Mesenchymal stem cell (in vitro differentiated cells and primary cell): ENCODE data around the gene CNGA1.

ENCODE experiments used
- DNase-seq: peaks from one replicate; pipeline ENCODE4 v3.0.0-alpha.2; 2013
- H2AFZ ChIP-seq: one replicate; pipeline ENCODE4 v1.6.1; 2013; ENCODE audit warnings: low read depth, mild to moderate bottlenecking, control low read depth, inconsistent platforms, low read length, moderate library complexity
- H2AK5ac ChIP-seq: 2 replicates; pipeline ENCODE4 v1.6.1; 2013; ENCODE audit warnings: low read length, moderate library complexity, mild to moderate bottlenecking, inconsistent platforms; ENCODE audit not compliant: severe bottlenecking
- H2BK120ac ChIP-seq: one replicate; pipeline ENCODE4 v1.6.1; 2013; ENCODE audit warnings: low read depth, mild to moderate bottlenecking, inconsistent platforms, low read length, moderate library complexity
- H2BK12ac ChIP-seq, 2 experiments: one replicate each; pipeline ENCODE4 v1.6.1; 2013; ENCODE audit warnings: inconsistent platforms in 2 of 2, low read length in 2 of 2, mild to moderate bottlenecking in 2 of 2, moderate library complexity in 2 of 2, control low read depth in 1 of 2
- H2BK15ac ChIP-seq: one replicate; pipeline ENCODE4 v1.6.1; 2013; ENCODE audit warnings: mild to moderate bottlenecking, low read depth, inconsistent platforms; ENCODE audit not compliant: poor library complexity, severe bottlenecking
- H2BK5ac ChIP-seq: 2 replicates; pipeline ENCODE4 v1.6.1; 2013; ENCODE audit warnings: low read depth, mild to moderate bottlenecking, low read length, control low read depth, inconsistent platforms; ENCODE audit not compliant: poor library complexity, severe bottlenecking
- H3K14ac ChIP-seq, 2 experiments: one replicate each; pipeline ENCODE4 v1.6.1; 2013; ENCODE audit warnings: inconsistent platforms in 2 of 2, low read length in 2 of 2, control low read depth in 1 of 2, mild to moderate bottlenecking in 1 of 2, moderate library complexity in 1 of 2
- H3K18ac ChIP-seq, 2 experiments: one replicate each; pipeline ENCODE4 v1.6.1; 2013; ENCODE audit warnings: inconsistent platforms in 2 of 2, low read length in 2 of 2, control low read depth in 1 of 2, low read depth in 1 of 2, mild to moderate bottlenecking in 1 of 2
- H3K23ac ChIP-seq, 2 experiments: one replicate each; pipeline ENCODE4 v1.6.1; 2013; ENCODE audit warnings: inconsistent platforms in 2 of 2, low read length in 2 of 2, mild to moderate bottlenecking in 2 of 2, moderate library complexity in 2 of 2, control low read depth in 1 of 2
- H3K27ac ChIP-seq: 2 replicates; pipeline ENCODE4 v1.5.1; 2013; ENCODE audit warnings: mild to moderate bottlenecking, moderate library complexity, low read length, control low read depth, inconsistent platforms; ENCODE audit not compliant: poor library complexity, severe bottlenecking
- H3K27me3 ChIP-seq, 2 experiments: 2 replicates each; pipeline versions ENCODE4 v1.6.1 to v1.7.0; 2013; ENCODE audit warnings: low read length in 2 of 2, mild to moderate bottlenecking in 2 of 2, moderate library complexity in 2 of 2, control low read depth in 1 of 2, inconsistent platforms in 1 of 2; ENCODE audit not compliant: control insufficient read depth in 1 of 2, insufficient read depth in 1 of 2
- H3K36me3 ChIP-seq, 2 experiments: 2 replicates each; pipeline versions ENCODE4 v1.6.1 to v1.7.0; 2013; ENCODE audit warnings: low read length in 2 of 2, control low read depth in 1 of 2, inconsistent platforms in 1 of 2, low read depth in 1 of 2, mild to moderate bottlenecking in 1 of 2; ENCODE audit not compliant: insufficient read depth in 2 of 2, control insufficient read depth in 1 of 2
- H3K4ac ChIP-seq, 2 experiments: one replicate each; pipeline ENCODE4 v1.6.1; 2013; ENCODE audit warnings: inconsistent platforms in 2 of 2, low read length in 2 of 2, mild to moderate bottlenecking in 2 of 2, moderate library complexity in 2 of 2, control low read depth in 1 of 2, low read depth in 1 of 2
- H3K4me1 ChIP-seq: 2 replicates; pipeline ENCODE4 v1.6.1; 2013; ENCODE audit warnings: low read depth, low read length, control low read depth; ENCODE audit not compliant: control insufficient read depth, insufficient read depth
- H3K4me2 ChIP-seq: 2 replicates; pipeline ENCODE4 v1.6.1; 2013; ENCODE audit warnings: low read length, mild to moderate bottlenecking, inconsistent platforms; ENCODE audit not compliant: poor library complexity, severe bottlenecking
- H3K4me3 ChIP-seq, 2 experiments: 2 replicates each; pipeline versions ENCODE4 v1.5.1 to v1.7.0; 2013; ENCODE audit warnings: low read length in 2 of 2, mild to moderate bottlenecking in 2 of 2, control low read depth in 1 of 2, low read depth in 1 of 2; ENCODE audit not compliant: insufficient read depth in 1 of 2
- H3K79me1 ChIP-seq: replicated peaks from 2 replicates; pipeline ENCODE4 v1.6.1; 2013; ENCODE audit warnings: mild to moderate bottlenecking, control low read depth, low read length, inconsistent platforms; ENCODE audit not compliant: poor library complexity, severe bottlenecking
- H3K9ac ChIP-seq: 2 replicates; pipeline ENCODE4 v1.7.0; 2013; ENCODE audit warnings: mild to moderate bottlenecking, low read length, moderate library complexity
- H3K9me3 ChIP-seq: 2 replicates; pipeline ENCODE4 v1.7.0; 2013; ENCODE audit warnings: mild to moderate bottlenecking, low read length; ENCODE audit not compliant: control insufficient read depth
- H4K8ac ChIP-seq: one replicate; pipeline ENCODE4 v1.6.1; 2013; ENCODE audit warnings: inconsistent platforms, mild to moderate bottlenecking, low read length, moderate library complexity
- H4K91ac ChIP-seq: one replicate; pipeline ENCODE4 v1.6.1; 2013; ENCODE audit warnings: mild to moderate bottlenecking, low read length, inconsistent platforms
- WGBS: methylation state at CpG from one replicate; pipeline ENCODE4 v1.1.7; 2013; ENCODE audit warnings: mixed read lengths; 5-methylcytosine and 5-hydroxymethylcytosine counted together

Gene CNGA1

GRCh38 chr4:47936336-47936735 lies 80.1 kb downstream of the CNGA1 start:
- no peak overlapping the region for H2BK15ac ChIP-seq
- no peaks in the 10 kb centered on the region for H3K9me3 ChIP-seq
- H3K4me2 ChIP-seq: no peak overlapping the region
- no peak overlapping the region for H3K18ac ChIP-seq
- no peak overlapping the region for H2AFZ ChIP-seq
- H2BK5ac ChIP-seq: no peak overlapping the region
- no peaks in the 10 kb centered on the region for H3K79me1 ChIP-seq
- H4K91ac ChIP-seq: no peak overlapping the region
- no peaks in the 10 kb centered on the region for H3K4me1 ChIP-seq
- no peak overlapping the region for H2BK12ac ChIP-seq
- DNase-seq: no peak
- H3K4ac ChIP-seq: no peak overlapping the region
- H3K36me3 ChIP-seq: no peaks in the 10 kb centered on the region
- H2BK120ac ChIP-seq: no peak overlapping the region
- H3K23ac ChIP-seq: no peak overlapping the region
- H3K27ac ChIP-seq: no peak overlapping the region
- peaks cover 0 to 37% of the 10 kb centered on the region in 2 experiments for H3K27me3 ChIP-seq
- no peak overlapping the region for H3K14ac ChIP-seq
- H4K8ac ChIP-seq: no peak overlapping the region
- H3K9ac ChIP-seq: no peak overlapping the region
- H2AK5ac ChIP-seq: no peak overlapping the region
- H3K4me3 ChIP-seq: no peak overlapping the region
- WGBS: 85% methylated on average over 6 of the region's 6 CpGs

GRCh38 chr4:47933840-47934239 lies 82.6 kb downstream of the CNGA1 start:
- H2AK5ac ChIP-seq: no peak overlapping the region
- H3K36me3 ChIP-seq: no peaks in the 10 kb centered on the region
- WGBS: 0% methylated on average over 1 of the region's 4 CpGs

GRCh38 chr4:47930971-47931804 lies 85.3 kb downstream of the CNGA1 start:
- Histone ChIP-seq H3K27ac (no peak overlapping the region), H3K4me2 (no peak overlapping the region), H3K4me1 (peaks cover 3% of the 10 kb centered on the region), H3K4me3 (no peak overlapping the region), H4K8ac (no peak overlapping the region), H3K9me3 (no peaks in the 10 kb centered on the region), H3K9ac (no peak overlapping the region), H3K27me3 (peaks cover 0 to 43% of the 10 kb centered on the region in 2 experiments), H2AK5ac (no peak overlapping the region), H4K91ac (no peak overlapping the region), H3K14ac (no peak overlapping the region), H3K18ac (no peak overlapping the region), H3K23ac (no peak overlapping the region), H2AFZ (no peak overlapping the region), H2BK12ac (no peak overlapping the region), H2BK5ac (no peak overlapping the region), H3K4ac (no peak overlapping the region), H3K36me3 (no peaks in the 10 kb centered on the region), H3K79me1 (no peaks in the 10 kb centered on the region), H2BK15ac (no peak overlapping the region), H2BK120ac (no peak overlapping the region)
- no peak for DNase-seq
- no CpG with 5 or more reads among the region's 2 CpGs for WGBS

More at GRCh38 chr4:47933840-47934239, 82.6 kb downstream of the CNGA1 start:
- H3K4me1 ChIP-seq: no peaks in the 10 kb centered on the region
- H2BK5ac ChIP-seq: no peak overlapping the region
- peak; percentile 58 for DNase-seq
- H3K9ac ChIP-seq: no peak overlapping the region
- peaks cover 0 to 39% of the 10 kb centered on the region in 2 experiments for H3K27me3 ChIP-seq
- H4K91ac ChIP-seq: no peak overlapping the region
- H2BK15ac ChIP-seq: no peak overlapping the region
- H4K8ac ChIP-seq: no peak overlapping the region
- no peak overlapping the region for H3K23ac ChIP-seq
- no peak overlapping the region for H2BK120ac ChIP-seq
- no peaks in the 10 kb centered on the region for H3K79me1 ChIP-seq
- no peak overlapping the region for H3K18ac ChIP-seq
- H3K9me3 ChIP-seq: no peaks in the 10 kb centered on the region
- no peak overlapping the region for H3K4me3 ChIP-seq
- H2AFZ ChIP-seq: no peak overlapping the region
- no peak overlapping the region for H3K14ac ChIP-seq
- H2BK12ac ChIP-seq: no peak overlapping the region
- H3K4ac ChIP-seq: no peak overlapping the region
- H3K4me2 ChIP-seq: no peak overlapping the region
- H3K27ac ChIP-seq: no peak overlapping the region

GRCh38 chr4:47929682-47930201 lies 86.7 kb downstream of the CNGA1 start:
- Histone ChIP-seq H3K14ac (no peak overlapping the region), H3K9me3 (no peaks in the 10 kb centered on the region)
- DNase-seq: no peak

More at GRCh38 chr4:47929682-47930201, 86.7 kb downstream of the CNGA1 start:
- H2BK5ac ChIP-seq: no peak overlapping the region
- H2BK120ac ChIP-seq: no peak overlapping the region
- H4K8ac ChIP-seq: no peak overlapping the region
- no peak overlapping the region for H3K27ac ChIP-seq
- 87% methylated on average over 4 of the region's 4 CpGs for WGBS
- H3K4me2 ChIP-seq: no peak overlapping the region
- no peak overlapping the region for H3K4ac ChIP-seq
- H3K79me1 ChIP-seq: no peaks in the 10 kb centered on the region
- no peak overlapping the region for H2BK12ac ChIP-seq
- no peak overlapping the region for H2AK5ac ChIP-seq
- no peak overlapping the region for H3K9ac ChIP-seq
- H3K4me3 ChIP-seq: no peak overlapping the region
- peaks cover 0 to 35% of the 10 kb centered on the region in 2 experiments for H3K27me3 ChIP-seq
- H2AFZ ChIP-seq: no peak overlapping the region
- peaks cover 3% of the 10 kb centered on the region for H3K4me1 ChIP-seq
- no peak overlapping the region for H3K18ac ChIP-seq
- H2BK15ac ChIP-seq: no peak overlapping the region
- H3K36me3 ChIP-seq: no peaks in the 10 kb centered on the region
- H3K23ac ChIP-seq: no peak overlapping the region
- H4K91ac ChIP-seq: no peak overlapping the region
